Measurements from ENCODE around the gene ZNF185.

ZNF185 gene

GRCh38 chrX:152927858-152928760 is 30.2 kb downstream of the ZNF185 start:
- H3K27ac ChIP-seq (ENCODE audit: extremely low read depth, low read depth, low read length) = no peak overlapping the region
- no peak for TF ChIP-seq ZNF37A (tag by site-specific recombination; IDR thresholded peaks at IDR 0.05)
- TF ChIP-seq, protein P1, sequence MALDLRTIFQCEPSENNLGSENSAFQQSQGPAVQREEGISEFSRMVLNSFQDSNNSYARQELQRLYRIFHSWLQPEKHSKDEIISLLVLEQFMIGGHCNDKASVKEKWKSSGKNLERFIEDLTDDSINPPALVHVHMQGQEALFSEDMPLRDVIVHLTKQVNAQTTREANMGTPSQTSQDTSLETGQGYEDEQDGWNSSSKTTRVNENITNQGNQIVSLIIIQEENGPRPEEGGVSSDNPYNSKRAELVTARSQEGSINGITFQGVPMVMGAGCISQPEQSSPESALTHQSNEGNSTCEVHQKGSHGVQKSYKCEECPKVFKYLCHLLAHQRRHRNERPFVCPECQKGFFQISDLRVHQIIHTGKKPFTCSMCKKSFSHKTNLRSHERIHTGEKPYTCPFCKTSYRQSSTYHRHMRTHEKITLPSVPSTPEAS (tag by site-specific recombination; IDR thresholded peaks at IDR 0.05) = no peak
- TF ChIP-seq ZNF366 (tag by site-specific recombination; conservative IDR thresholded peaks at IDR 0.05) = no peak
- no peaks in the 10 kb centered on the region for H3K4me1 ChIP-seq (ENCODE audit: control insufficient read depth, insufficient read depth, low read length)
- POLR2A ChIA-PET = no interaction called here
- no peaks in the 10 kb centered on the region for H3K9me3 ChIP-seq (ENCODE audit: control insufficient read depth, insufficient read depth, low read depth, low read length)
- no peak overlapping the region for H3K4me3 ChIP-seq (ENCODE audit: low read depth, low read length)
- CTCF ChIA-PET = interaction anchor here (0.7 to 3.1 kb wide), 3 partner anchors 10 to 13 kb away, joined by 3 to 26 read pairs (median 3); no protein-coding TSS in a partner anchor
- H3K36me3 ChIP-seq (ENCODE audit: control insufficient read depth in 2 of 2, insufficient read depth in 1 of 2, low read length in 2 of 2) = no peaks in the 10 kb centered on the region

GRCh38 chrX:152928761-152929400 is 31.0 kb downstream of the ZNF185 start:
- H3K27ac ChIP-seq (ENCODE audit: extremely low read depth, low read depth, low read length) = no peak overlapping the region
- ChIA-PET CTCF (interaction anchor here (0.7 kb wide), 1 partner anchor 10 kb away, joined by 3 read pairs; no protein-coding TSS in a partner anchor), POLR2A (no interaction called here)
- H3K36me3 ChIP-seq (ENCODE audit: control insufficient read depth in 2 of 2, insufficient read depth in 1 of 2, low read length in 2 of 2) = no peaks in the 10 kb centered on the region
- H3K4me3 ChIP-seq (ENCODE audit: low read depth, low read length) = no peak overlapping the region
- no peaks in the 10 kb centered on the region for H3K9me3 ChIP-seq (ENCODE audit: control insufficient read depth, insufficient read depth, low read depth, low read length)
- no peak for TF ChIP-seq ZNF16 (tag by site-specific recombination; IDR thresholded peaks at IDR 0.05; ENCODE audit: low read depth)
- no peak for TF ChIP-seq HIC1 (tag by site-specific recombination; IDR thresholded peaks at IDR 0.05)
- TF ChIP-seq ZNF433 (tag by site-specific recombination; IDR thresholded peaks at IDR 0.05; ENCODE audit: low read depth) = no peak
- TF ChIP-seq ZNF175 (tag by site-specific recombination; IDR thresholded peaks at IDR 0.05) = no peak
- no peak for TF ChIP-seq ZNF274 (IDR thresholded peaks at IDR 0.05; ENCODE audit: low read length)
- no peak for TF ChIP-seq ZNF274 (tag by site-specific recombination; IDR thresholded peaks at IDR 0.05; ENCODE audit: borderline replicate concordance)
- no peak for TF ChIP-seq ZNF311 (tag by site-specific recombination; IDR thresholded peaks at IDR 0.05; ENCODE audit: borderline replicate concordance)
- TF ChIP-seq WT1 (tag by site-specific recombination; IDR thresholded peaks at IDR 0.05) = no peak
- no peaks in the 10 kb centered on the region for H3K4me1 ChIP-seq (ENCODE audit: control insufficient read depth, insufficient read depth, low read length)

- H3K4me1 ChIP-seq (ENCODE audit: control insufficient read depth, insufficient read depth, low read length) = no peaks in the 10 kb centered on the region
- CTCF ChIA-PET = interaction anchor here (1.4 kb wide), 1 partner anchor 12 kb away, joined by 7 read pairs; no protein-coding TSS in a partner anchor
- POLR2A ChIA-PET = no interaction called here
- H3K4me3 ChIP-seq (ENCODE audit: low read depth, low read length) = no peak overlapping the region
- no peak for TF ChIP-seq ZBTB17 (tag by site-specific recombination; IDR thresholded peaks at IDR 0.05)
- no peak for TF ChIP-seq TSHZ1 (tag by site-specific recombination; IDR thresholded peaks at IDR 0.05; ENCODE audit: borderline replicate concordance)
- no peak for TF ChIP-seq AEBP2 (tag by site-specific recombination; IDR thresholded peaks at IDR 0.05; ENCODE audit: borderline replicate concordance)
- TF ChIP-seq ZNF600 (tag by site-specific recombination; IDR thresholded peaks at IDR 0.05) = no peak
- TF ChIP-seq ZNF571 (tag by site-specific recombination; IDR thresholded peaks at IDR 0.05) = no peak
- TF ChIP-seq ZNF677 (tag by site-specific recombination; IDR thresholded peaks at IDR 0.05) = no peak
- TF ChIP-seq KLF9 (tag by site-specific recombination; IDR thresholded peaks at IDR 0.05; ENCODE audit: low read depth) = no peak
- no peak for TF ChIP-seq ZNF311 (tag by site-specific recombination; IDR thresholded peaks at IDR 0.05; ENCODE audit: borderline replicate concordance)
- TF ChIP-seq OSR2 (tag by site-specific recombination; IDR thresholded peaks at IDR 0.05) = no peak
- no peak for TF ChIP-seq EGR2 (tag by site-specific recombination; IDR thresholded peaks at IDR 0.05; ENCODE audit: low read depth)
- no peak for TF ChIP-seq ZNF433 (tag by site-specific recombination; IDR thresholded peaks at IDR 0.05; ENCODE audit: low read depth)
- no peak for TF ChIP-seq OVOL3 (tag by site-specific recombination; IDR thresholded peaks at IDR 0.05)
- H3K27ac ChIP-seq (ENCODE audit: extremely low read depth, low read depth, low read length) = no peak overlapping the region
- no peaks in the 10 kb centered on the region for H3K9me3 ChIP-seq (ENCODE audit: control insufficient read depth, insufficient read depth, low read depth, low read length)
- H3K36me3 ChIP-seq (ENCODE audit: control insufficient read depth in 2 of 2, insufficient read depth in 1 of 2, low read length in 2 of 2) = no peaks in the 10 kb centered on the region
Observed at GRCh38 chrX:152929898-152930297, 32.0 kb downstream of the ZNF185 start.
